Right kidney (tissue), 1 donor: ENCODE measurements around the gene VAPB.
"Not testable (repeated sequence)": the region's sequence is repeated elsewhere in the genome, so short reads cannot be mapped to it uniquely, and the experiment has no call there.

Experiments used
- DNase-seq: peaks from one replicate; pipeline ENCODE4 v3.0.0-alpha.2; 2016

The VAPB gene

DNA sequence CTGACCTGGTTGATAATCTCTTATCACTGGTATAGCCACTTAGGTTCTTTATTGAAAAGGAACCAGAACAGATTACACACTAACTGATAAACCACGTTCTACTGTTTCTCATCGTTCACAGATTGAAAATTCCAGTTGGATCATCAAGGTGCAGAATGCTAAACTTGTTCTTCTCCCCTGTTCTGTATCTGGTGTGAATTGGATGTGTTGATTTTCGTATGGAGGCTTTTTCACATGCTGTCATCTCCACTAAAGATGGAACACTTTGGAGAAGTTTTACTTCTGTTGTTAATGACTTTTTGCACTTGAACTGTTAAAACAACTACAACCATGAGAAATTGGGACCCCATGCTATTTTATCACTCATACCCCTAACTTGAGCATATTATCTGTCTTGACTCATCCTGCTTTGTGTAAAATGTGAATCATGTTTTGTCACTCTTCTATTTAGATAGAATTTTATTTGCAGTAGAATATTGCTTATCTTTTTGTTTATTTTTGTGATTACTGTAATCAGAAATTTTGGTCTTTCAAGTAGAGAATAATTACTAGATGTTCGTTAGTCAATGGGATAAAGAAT, 17.5 kb downstream of the VAPB start:
- no peak for DNase-seq

DNA sequence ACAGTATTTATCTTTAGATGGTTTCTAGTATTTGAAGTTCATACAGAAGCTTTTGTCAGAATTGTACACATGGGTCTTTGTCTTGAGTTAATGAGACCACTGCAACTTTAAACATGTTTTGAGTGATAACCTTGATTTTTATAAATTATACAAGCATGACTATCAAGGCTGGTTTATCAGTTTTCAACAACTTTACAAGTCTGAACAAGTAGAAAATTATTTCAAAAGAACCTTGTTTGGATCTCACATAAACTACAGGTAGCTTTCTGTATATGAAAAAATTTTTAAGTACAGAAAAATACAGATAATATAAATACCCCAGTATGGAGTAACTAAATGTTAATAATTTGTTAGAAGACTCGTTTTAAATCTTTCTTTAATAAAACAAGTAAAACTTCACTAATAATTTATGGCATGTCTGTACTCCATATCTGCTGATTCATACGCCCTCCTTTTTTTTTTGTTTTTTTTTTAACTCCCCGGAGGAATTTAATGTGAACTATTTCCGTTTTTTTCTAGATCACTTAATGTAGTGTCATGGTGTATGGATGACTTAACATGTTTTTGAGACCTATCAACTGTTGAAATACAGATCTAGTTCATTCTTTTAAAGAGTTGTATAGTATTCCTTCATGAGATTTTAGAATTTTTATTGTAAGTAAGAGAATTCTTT, 18.3 kb downstream of the VAPB start:
- DNase-seq, result no peak

DNA sequence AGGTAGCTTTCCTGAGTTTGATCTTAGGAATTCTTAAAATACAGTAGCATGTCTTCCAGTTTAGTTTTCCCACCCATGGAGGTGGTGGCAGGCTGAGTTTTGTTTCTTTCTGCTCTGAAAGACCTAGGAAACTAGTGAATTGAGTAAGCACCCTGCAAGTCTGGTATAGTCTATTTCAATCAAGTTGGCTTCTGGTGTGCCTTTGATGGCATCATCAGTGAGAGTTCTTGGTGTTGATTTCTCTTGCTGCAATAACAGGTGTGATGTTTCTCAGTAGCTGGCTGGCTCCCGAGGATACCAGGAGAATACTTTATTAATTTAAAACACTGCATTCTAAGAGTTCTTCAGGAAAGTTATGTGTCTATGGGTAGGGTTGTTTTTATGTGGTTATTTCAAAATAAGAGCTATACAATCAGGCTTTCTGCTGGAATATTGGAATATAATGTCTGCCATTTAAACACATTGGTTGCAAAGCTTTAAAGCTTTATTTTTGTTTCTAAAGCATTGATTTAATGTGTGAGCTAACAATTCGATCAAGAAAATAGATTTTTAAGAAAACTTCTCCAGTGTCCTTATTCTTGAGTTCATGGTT, 19.0 kb downstream of the VAPB start:
- no peak for DNase-seq

DNA sequence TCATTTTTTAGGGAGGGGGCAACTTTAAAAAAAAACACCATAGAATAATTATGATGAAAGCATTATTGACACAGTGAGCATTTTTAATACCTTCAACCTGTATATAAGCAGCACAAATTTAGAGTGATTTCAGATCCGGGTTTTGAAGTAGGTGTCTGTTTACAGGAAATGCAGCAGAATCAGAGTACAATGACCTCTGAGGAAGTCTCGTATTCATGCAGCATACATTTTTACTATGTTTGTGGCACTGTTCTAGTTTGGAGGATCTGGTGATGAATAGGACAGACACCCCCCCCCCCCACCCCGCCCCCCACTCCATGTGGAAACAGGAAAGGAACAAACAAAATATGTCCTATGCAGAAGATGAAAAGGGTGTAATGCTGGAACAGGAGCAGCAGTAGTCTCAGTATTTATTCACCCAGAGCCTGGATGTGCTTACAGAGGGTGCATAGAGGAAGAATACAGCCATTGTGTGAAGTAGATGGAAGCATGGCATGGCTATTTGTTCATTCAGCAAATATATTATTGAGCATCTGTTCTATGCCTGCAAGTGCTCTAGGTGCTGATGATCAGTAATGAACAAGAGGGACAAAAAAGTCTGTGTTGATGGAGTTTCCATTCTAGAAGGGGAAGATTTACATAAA, 19.7 kb downstream of the VAPB start:
- no peak for DNase-seq

DNA sequence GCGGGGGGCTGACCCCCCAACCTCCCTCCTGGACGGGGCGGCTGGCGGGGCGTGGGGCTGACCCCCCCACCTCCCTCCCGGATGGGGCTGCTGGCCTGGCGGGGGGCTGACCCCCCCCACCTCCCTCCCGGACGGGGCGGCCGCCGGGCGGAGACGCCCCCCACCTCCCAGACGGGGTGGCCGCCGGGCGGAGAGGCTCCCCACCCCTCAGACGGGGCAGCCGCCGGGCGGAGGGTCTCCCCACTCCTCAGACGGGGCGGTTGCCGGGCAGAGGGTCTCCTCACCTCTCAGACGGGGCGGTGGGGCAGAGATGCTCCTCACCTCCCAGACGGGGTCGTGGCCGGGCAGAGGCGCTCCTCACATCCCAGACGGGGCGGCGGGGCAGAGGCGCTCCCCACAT, 25.2 kb downstream of the VAPB start:
- not testable (repeated sequence) for DNase-seq

DNA sequence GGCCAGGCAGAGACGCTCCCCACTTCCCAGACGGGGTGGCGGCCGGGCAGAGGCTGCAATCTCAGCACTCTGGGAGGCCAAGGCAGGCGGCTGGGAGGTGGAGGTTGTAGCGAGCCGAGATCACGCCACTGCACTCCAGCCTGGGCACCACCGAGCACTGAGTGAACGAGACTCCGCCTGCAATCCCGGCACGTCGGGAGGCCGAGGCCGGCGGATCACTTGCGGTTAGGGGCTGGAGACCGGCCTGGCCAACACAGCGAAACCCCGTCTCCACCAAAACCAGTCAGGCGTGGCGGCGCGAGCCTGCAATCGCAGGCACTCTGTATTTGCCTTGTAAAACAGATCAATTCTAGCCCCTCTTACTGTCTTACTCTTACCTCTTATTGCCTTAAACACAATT, 25.8 kb downstream of the VAPB start:
- DNase-seq, result not testable (repeated sequence)

DNA sequence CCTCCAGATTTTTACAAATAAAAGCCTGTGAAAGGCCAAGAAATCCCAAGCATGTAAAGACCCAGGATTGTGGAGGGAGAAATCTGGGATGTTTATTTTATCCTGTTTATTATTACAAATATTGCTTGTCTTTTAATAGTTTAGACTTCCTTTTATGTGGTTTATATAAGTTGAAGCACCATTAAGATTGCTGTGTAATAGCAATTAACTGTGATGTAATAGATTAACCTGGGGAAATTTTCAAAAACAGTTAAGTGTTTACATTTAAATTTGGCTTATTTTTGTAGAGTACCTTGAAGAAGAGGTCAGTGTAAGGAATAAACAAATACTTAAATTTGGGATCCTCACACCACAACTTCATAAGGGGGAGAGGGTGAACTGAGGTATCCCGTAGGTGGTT, 27.0 kb downstream of the VAPB start:
- DNase-seq, result no peak

DNA sequence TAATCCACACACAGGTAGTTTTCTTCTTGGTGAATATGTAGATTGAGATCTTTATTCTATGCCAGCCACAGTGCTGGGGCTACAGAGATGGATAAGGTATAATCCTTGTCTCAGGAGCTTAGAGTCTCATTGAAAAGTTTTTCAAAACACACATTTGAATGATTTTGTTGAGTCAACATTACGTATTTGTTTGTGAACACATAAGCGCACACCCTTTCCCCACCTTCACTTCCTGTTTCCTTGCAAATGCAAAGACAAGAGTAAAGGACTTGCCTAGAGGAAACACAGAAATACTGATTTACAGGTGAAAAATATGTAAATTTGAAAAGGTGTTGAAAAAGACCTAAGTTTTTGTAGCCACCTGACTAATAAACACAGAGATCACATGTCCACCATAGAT, 27.8 kb downstream of the VAPB start:
- no peak for DNase-seq

DNA sequence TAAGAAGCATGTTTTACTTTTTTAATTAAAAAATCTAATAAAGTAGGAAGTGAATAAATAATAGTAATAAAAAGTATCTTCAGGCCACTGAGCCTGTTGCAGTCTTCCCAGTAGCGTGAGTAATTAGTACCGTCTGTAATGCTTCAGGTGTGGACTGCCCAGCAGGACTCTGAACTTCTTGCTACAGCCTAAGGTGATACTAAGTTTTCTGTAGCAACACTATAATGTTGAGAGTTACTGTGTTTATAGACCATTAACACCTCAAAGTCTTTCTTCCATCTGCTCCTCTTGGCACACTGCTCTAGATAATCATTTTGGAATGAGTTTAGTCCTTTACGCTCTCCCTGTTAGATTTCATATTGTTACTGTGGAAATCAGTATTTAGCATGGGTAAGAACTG, 28.4 kb downstream of the VAPB start:
- DNase-seq, result no peak

DNA sequence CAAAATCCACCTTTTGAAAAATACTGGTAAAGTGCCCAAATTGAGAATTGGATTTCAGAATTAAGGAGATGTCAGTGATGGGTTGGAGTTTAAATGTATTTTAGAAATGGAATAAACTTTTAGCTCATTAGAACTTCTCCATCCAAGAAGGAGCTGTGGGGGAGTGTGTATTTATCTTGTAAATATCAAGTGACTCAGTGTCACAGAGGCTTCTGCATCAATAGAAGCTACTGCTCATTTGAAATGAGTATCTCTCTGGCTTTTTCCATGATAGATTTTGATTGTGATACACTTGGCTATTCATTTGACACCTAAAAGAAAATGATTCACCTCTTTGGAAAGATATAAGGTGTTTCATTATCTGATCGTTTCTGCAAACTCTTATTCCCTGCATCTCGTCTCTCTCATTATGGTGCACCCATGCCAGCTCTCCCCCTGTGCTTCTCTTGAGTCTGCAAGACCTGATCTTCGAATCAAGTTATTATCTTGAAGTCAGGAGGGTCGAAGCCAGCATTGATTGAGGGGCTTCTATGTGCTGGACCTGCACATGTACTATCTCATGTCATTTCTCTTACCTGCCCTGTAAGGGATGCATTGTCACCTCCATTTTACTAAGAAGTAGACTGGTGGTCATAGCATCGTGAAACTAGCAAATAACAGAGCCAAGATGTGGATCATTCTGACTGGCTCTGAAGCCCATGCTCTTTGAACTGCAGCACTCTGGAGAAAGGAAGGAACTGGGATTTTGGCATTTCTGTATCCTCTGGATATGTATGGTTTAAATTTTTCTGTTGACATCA, 30.1 kb downstream of the VAPB start:
- no peak for DNase-seq

DNA sequence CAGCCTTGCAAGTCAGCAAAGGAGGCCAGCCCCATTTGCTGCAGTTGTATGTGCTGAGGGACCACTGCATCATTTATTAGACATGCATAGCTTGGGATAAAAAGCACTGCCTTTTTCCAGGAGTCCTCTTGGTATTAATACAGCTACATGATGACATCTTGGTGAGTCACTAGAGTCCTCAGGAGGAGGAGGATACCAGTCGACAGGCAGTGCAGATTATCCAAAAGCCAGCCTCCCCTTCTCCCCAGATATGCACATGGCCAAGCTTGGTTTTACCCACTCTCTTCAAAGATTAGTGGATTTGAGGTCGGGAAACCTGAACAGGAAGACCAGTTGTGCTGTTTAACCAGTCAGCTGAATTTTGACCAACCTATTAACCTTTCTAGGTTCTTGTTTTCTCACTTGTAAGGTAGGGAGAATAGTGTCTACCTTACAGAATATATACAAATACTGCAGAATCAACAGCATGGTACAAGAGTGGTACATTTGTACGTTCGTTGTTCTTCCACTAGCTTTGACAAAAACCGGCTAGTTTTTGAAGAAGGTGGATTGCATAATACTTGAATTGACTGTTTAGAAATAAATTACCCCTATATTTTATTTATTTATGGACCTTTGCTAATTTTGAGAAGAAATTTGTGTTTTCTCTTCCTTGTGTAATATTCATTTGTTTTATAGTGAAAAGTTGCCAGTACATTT, 31.9 kb downstream of the VAPB start:
- DNase-seq, result no peak

DNA sequence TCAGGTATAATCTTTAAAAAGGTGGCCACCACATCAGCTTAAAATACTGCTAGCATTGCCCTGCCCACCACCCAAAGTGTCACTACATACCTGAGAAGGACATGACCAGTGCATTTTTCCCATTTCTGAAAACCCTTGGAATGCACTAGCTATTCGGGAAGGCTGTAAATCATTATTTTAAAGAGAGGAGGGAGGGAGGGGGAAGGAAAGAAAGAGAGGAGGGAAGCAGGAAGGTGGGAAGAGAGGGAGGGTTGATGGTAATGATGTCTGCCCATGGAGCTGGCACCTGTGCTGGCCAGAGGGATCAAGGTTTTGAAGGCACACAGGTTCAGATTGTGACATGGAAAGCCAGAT, 32.4 kb downstream of the VAPB start:
- DNase-seq, result no peak

DNA sequence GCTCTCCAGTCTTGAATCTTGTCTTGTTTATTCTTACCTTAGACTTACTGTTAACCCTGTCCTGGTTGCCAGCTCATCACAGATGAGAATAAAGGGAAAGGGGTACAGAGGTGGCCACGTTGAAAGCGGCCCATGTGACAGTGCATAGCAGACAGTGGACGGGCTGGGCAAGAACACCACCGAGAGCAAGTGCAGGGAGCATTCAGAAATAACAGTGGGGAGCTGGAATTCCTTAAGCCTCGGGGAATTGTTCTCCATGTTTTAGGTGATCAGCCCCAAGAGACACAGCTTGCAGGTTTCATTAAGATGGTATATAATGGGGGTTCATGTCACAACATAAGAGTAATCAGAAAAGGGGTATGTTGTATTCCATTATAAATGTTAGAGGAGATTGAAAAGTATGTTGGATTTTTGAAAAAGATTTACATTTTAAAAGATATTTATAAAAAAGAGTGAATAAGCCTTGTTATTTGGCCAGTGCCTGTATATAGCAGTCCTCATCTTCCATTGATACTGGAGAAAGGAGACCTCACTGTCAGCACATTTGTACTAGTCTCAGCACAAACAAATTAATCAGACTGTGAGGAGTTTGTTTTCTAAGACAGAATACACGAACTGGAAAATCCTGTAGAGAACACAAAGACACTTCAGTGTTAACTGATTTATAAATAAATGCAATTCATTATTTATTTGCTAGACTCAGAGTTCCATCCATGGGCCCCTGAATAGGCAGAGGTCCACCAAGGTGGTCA, 35.4 kb downstream of the VAPB start:
- no peak for DNase-seq

DNA sequence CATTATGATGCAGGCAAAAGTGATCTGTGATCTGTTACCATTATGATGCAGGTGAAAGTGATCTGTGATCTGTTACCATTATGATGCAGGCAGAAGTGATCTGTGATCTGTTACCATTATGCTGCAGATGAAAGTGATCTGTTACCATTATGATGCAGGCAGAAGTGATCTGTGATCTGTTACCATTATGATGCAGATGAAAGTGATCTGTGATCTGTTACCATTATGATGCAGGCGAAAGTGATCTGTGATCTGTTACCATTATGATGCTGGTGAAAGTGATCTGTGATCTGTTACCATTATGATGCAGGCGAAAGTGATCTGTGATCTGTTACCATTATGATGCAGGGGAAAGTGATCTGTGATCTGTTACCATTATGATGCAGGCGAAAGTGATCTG, 38.5 kb downstream of the VAPB start:
- DNase-seq, result not testable (repeated sequence)

DNA sequence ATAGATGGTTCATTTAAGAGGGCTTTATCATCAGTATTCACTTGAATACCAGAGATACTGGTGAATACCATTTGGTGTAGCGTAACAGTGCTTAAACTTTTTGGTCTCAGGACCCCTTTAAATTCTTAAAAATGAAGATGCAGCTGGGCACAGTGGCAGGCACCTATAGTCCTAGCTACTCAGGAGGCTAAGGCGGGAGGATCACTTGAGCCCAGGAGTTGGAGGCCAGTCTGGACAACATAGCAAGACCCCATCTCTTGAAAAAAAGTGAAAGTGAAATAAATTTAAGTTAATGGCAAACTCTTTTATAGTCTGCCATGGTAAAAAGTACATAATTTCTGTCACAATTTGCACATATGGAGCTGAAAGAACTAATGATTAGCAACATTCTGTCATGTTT, 39.3 kb downstream of the VAPB start:
- no peak for DNase-seq

DNA sequence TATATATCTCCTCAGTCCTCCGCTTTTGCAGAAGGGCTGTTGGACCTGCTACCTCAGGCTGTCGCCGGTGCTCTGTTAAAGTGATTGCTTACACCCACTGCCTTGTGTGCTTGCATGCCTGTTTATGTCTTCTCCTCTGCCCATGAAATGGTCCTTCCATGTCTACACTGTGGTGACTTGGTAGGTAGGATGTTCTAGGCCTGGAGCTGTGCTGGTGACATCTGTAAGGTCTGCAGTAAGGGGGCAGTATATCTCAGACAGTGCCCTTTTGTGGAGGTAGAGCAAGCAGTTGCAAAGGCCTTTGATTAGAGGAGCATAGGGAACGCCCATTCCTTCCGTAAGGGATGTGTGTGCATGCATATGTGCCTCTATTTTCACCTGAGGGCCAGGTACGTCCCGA, 40.3 kb downstream of the VAPB start:
- DNase-seq, result no peak

DNA sequence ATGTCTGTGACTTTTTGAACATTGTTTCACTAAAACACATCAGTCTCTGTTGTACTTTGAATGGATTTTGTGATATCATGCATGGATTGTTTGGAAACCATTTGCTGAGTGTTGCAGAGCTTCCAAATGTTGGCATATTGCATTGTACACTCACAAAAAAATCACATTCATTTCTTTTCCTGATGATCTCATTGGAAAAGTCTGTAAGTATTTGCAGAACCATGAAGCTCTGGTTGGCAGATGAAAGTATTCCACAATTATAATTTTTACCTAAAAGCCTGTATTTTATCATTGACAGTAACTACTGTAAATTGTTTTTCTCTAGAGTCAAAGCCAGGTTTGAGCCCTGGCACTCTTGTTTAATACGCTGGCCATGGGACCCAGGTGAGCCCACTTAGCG, 42.1 kb downstream of the VAPB start:
- no peak for DNase-seq

DNA sequence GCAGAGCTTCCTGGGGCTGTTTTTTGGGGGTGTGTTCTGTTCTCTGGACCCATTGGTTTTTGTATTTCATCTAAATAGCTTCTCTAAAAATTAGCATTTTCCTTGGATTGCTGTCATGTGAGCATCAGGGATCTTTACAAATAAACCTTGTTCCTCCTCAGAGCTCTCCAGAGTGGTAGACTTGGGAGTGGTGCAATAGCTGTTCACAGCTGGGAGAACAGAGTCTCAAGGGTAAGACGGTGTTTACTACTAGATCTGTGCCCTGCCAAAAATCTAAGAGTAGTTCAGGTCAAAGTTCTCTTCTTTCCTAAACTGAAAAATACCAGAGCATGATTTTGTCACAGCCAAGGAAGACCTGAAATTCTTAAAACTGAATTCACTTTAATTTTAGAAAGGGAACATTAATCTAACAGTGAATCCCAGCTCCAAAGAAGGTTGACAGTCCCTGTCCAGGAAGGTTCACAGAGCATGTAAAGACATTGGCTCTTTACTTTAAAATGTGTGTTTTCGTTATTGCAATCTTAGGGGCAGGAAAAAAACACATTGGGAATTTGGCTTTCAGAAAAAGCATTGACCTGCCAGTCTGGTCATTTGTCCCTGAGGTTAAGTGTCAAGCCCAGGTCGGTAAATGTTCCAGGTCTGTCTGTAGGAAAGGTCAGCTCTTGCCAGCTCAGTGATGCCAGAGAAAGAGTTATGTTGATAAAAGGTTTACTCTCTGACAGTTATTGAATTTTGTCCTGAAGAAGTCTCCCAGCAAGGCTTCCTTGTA, 43.3 kb downstream of the VAPB start:
- DNase-seq, result no peak

DNA sequence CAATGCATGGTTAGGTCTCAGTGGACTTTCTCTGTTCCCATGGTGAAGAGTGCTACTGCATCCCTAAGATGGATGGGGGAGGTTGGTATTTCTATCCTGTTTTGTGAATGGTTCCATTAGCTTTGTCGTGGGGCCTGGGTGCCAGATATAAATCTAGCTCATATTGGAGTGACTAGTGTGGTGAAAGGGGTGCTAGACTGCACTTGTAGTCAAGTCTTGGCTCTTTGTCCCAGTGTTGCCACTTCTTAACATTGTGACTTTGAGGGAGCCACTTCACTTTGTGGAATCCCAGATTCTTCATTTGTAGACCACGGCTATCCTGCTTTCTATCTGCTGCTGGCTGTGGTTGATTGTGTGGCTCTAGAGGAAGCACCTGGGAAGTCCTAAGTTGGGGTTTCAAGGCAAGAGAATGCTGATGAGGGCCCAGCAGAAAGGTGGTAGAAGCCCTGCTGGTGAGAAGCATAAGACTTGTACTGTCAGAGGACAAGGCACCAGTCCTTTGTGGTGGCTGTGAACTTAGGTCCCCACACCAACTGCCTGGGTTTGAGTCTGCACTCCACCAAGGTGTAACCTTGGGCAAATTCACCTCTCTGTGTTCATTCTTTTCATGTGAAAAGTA, 44.1 kb downstream of the VAPB start:
- DNase-seq, result no peak

DNA sequence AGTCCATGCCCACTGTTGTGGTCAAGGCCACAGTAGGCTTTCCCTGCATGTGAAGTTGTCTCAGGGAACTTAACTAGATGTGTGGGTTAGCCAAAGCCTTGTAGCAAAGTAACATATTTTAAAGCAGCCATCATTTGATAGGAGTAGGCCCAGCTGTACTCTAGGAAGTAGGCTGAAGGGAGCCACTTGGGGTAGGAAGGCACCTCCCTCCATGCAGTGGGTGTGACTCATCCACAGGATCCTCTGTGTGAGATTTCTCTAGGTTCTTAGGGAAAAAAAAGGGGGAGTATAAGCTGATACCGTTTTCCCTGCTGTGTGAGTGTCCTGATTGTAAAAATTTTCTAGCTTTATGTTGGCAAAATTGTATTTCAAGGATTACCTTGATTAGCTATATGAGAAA, 44.7 kb downstream of the VAPB start:
- DNase-seq, result no peak
